Esophagus (tissue), 2 donors: ENCODE measurements around the gene OR10H5. TPM values are rescaled to one million over a fixed set of nuclear protein-coding genes. Genes with fewer than 3 reads are reported as not detected.
"Not testable (repeated sequence)": the region's sequence is repeated elsewhere in the genome, so short reads cannot be mapped to it uniquely, and the experiment has no call there.

Source experiments
- H3K27ac ChIP-seq, 2 donors: one replicate each; pipeline ENCODE4 v1.5.1; 2013; ENCODE audit warnings: low read depth in 2 of 2, mild to moderate bottlenecking in 2 of 2, inconsistent platforms in 1 of 2, low read length in 1 of 2, moderate library complexity in 1 of 2
- H3K27me3 ChIP-seq, 2 donors: one replicate each; pipeline ENCODE4 v1.6.1; 2013; ENCODE audit warnings: low read length in 2 of 2, control low read depth in 1 of 2, mild to moderate bottlenecking in 1 of 2; ENCODE audit not compliant: insufficient read depth in 2 of 2, control insufficient read depth in 1 of 2
- H3K36me3 ChIP-seq, 2 donors: one replicate each; pipeline ENCODE4 v1.6.1; 2013; ENCODE audit warnings: low read length in 1 of 2; ENCODE audit not compliant: control insufficient read depth in 2 of 2, insufficient read depth in 2 of 2
- H3K4me1 ChIP-seq, 2 donors: one replicate each; pipeline ENCODE4 v1.6.1; 2013; ENCODE audit warnings: low read length in 1 of 2; ENCODE audit not compliant: control insufficient read depth in 2 of 2, insufficient read depth in 2 of 2
- H3K4me3 ChIP-seq, 2 donors: one replicate each; pipeline ENCODE4 v1.5.1; 2013; ENCODE audit warnings: low read length in 2 of 2, mild to moderate bottlenecking in 2 of 2, low read depth in 1 of 2, moderate library complexity in 1 of 2
- H3K9me3 ChIP-seq, 2 donors: one replicate each; pipeline ENCODE4 v1.6.1; 2013; ENCODE audit warnings: mild to moderate bottlenecking in 2 of 2, low read depth in 1 of 2, low read length in 1 of 2, moderate library complexity in 1 of 2; ENCODE audit not compliant: control insufficient read depth in 2 of 2, insufficient read depth in 1 of 2
- WGBS, 2 donors: extraction: QIAGEN DNeasy Blood & Tissue Kit; methylation state at CpG; one replicate each; pipeline ENCODE4 v1.1.7; 2013; 5-methylcytosine and 5-hydroxymethylcytosine counted together
- polyA plus RNA-seq, 2 donors: library from polyadenylated mRNA; stranded (reverse); fragments of 200-250 nt; gene quantifications; one replicate each; pipeline ENCODE4 v1.2.3, GENCODE V29; 2013
- donor health status: healthy with polysubstance abuse.
- donor health status: Bipolar disorder and iron deficiency.

OR10H5 gene
- polyA plus RNA-seq, 2 donors: not detected

GRCh38 chr19:15829306-15829698 is 41.8 kb downstream of the OR10H5 start:
- Histone ChIP-seq H3K27me3 (no peaks in the 10 kb centered on the region), H3K4me3 (no peak overlapping the region), H3K36me3 (no peaks in the 10 kb centered on the region), H3K9me3 (no peaks in the 10 kb centered on the region), H3K27ac (no peak overlapping the region), H3K4me1 (peaks cover 0 to 2% of the 10 kb centered on the region in 2 donors)
- WGBS, 2 donors: 89 to 92% methylated on average over 10 of the region's 10 CpGs

- no peak overlapping the region for H3K27ac ChIP-seq
- no peak overlapping the region for H3K4me3 ChIP-seq
- H3K36me3 ChIP-seq: no peaks in the 10 kb centered on the region
- no peaks in the 10 kb centered on the region for H3K27me3 ChIP-seq
- no peaks in the 10 kb centered on the region for H3K9me3 ChIP-seq
- 83 to 94% methylated on average over 8 of the region's 8 CpGs for WGBS, 2 donors
- H3K4me1 ChIP-seq: peaks cover 0 to 2% of the 10 kb centered on the region in 2 donors
Observed at GRCh38 chr19:15829786-15830185, 42.3 kb downstream of the OR10H5 start.

GRCh38 chr19:15831626-15832025 is 44.2 kb downstream of the OR10H5 start:
- WGBS, 2 donors: 82 to 87% methylated on average over 5 of the region's 5 CpGs
- Histone ChIP-seq H3K4me1 (peaks cover 2 to 6% of the 10 kb centered on the region in 2 donors), H3K36me3 (no peaks in the 10 kb centered on the region), H3K27me3 (no peaks in the 10 kb centered on the region), H3K9me3 (no peaks in the 10 kb centered on the region), H3K4me3 (no peak overlapping the region), H3K27ac (no peak overlapping the region)

GRCh38 chr19:15834232-15834631 is 46.8 kb downstream of the OR10H5 start:
- H3K4me1 ChIP-seq, H3K9me3 ChIP-seq, H3K4me3 ChIP-seq, H3K27me3 ChIP-seq, H3K36me3 ChIP-seq, H3K27ac ChIP-seq: not testable (repeated sequence)
- WGBS, 2 donors: 94 to 95% methylated on average over 3 of the region's 3 CpGs

- not testable (repeated sequence) for H3K4me1 ChIP-seq
- WGBS, 2 donors: 28 to 36% methylated on average over 11 of the region's 11 CpGs
- H3K4me3 ChIP-seq: peak overlapping the region; percentile 66 to 75
Observed at GRCh38 chr19:15835565-15836329, 48.3 kb downstream of the OR10H5 start.

GRCh38 chr19:15836330-15837220 is 49.1 kb downstream of the OR10H5 start:
- Histone ChIP-seq H3K4me3 (peak overlapping the region; percentile 66 to 75), H3K36me3 (no peaks in the 10 kb centered on the region), H3K4me1 (peaks cover 2 to 7% of the 10 kb centered on the region in 2 donors), H3K9me3 (no peaks in the 10 kb centered on the region), H3K27ac (peak overlapping the region; percentile 100), H3K27me3 (no peaks in the 10 kb centered on the region)
- 1% methylated on average over 52 to 65 of the region's 65 CpGs for WGBS, 2 donors

More at GRCh38 chr19:15835565-15836329, 48.3 kb downstream of the OR10H5 start:
- not testable (repeated sequence) for H3K9me3 ChIP-seq, H3K36me3 ChIP-seq, H3K27me3 ChIP-seq
- H3K27ac ChIP-seq: peak overlapping the region; percentile 100

GRCh38 chr19:15837221-15837731 is 49.8 kb downstream of the OR10H5 start:
- Histone ChIP-seq H3K36me3 (no peaks in the 10 kb centered on the region), H3K27ac (peak overlapping the region; percentile 100), H3K4me1 (peaks cover 2 to 7% of the 10 kb centered on the region in 2 donors), H3K4me3 (peak overlapping the region; percentile 66 to 75), H3K9me3 (no peaks in the 10 kb centered on the region), H3K27me3 (no peaks in the 10 kb centered on the region)
- 0% methylated on average over 9 of the region's 9 CpGs for WGBS, 2 donors

- no peaks in the 10 kb centered on the region for H3K36me3 ChIP-seq
- H3K4me3 ChIP-seq: no peak overlapping the region
- H3K27me3 ChIP-seq: no peaks in the 10 kb centered on the region
- 91 to 94% methylated on average over 3 of the region's 3 CpGs for WGBS, 2 donors
- peak overlapping the region in 1 of 2 donors; percentile 64 for H3K27ac ChIP-seq
- H3K4me1 ChIP-seq: peaks cover 2 to 7% of the 10 kb centered on the region in 2 donors
- no peaks in the 10 kb centered on the region for H3K9me3 ChIP-seq
Observed at GRCh38 chr19:15838351-15838750, 50.9 kb downstream of the OR10H5 start.

GRCh38 chr19:15839888-15840287 is 52.4 kb downstream of the OR10H5 start:
- not testable (repeated sequence) for H3K4me1 ChIP-seq, H3K4me3 ChIP-seq, H3K36me3 ChIP-seq, H3K27ac ChIP-seq, H3K27me3 ChIP-seq, H3K9me3 ChIP-seq
- 71 to 79% methylated on average over 4 of the region's 4 CpGs for WGBS, 2 donors
